HepG2 (cell line): ENCODE results near the gene CTCF. TPM values are rescaled to one million over a fixed set of nuclear protein-coding genes. Genes with fewer than 3 reads are reported as not detected.

Experiments
- ATAC-seq: fragments of 200-7000 bp; cut with Tn5 transposase; 3 replicates; pipeline ENCODE4 v1.9.1; 2020; ENCODE audit warnings: mild to moderate bottlenecking, moderate library complexity
- BruUV-seq: library from RNA; stranded (reverse); fragments of 400-500 nt; replicated peaks from 2 replicates; lab custom pipeline; 2021; lab: Mats Ljungman, UMichigan
- CTCF ChIA-PET: fragments of 300-600 bp; formaldehyde crosslinking; extraction: SDS; loops from one replicate; lab custom pipeline; 2021; ENCODE audit warnings: low total read pairs, inconsistent platforms, low intra/inter-chr PET ratio; lab: Yijun Ruan, JAX
- POLR2A ChIA-PET: fragments of 350-600 bp; sonication (Branson Sonifier 250); formaldehyde crosslinking; loops from one replicate; lab custom pipeline; 2020; ENCODE audit warnings: antibody characterized with exemption, inconsistent platforms; lab: Yijun Ruan, JAX
- DNase-seq: peaks from one replicate; pipeline ENCODE4 v3.0.0-alpha.2; 2015; ENCODE audit warnings: low spot score
- FAIRE-seq: peaks from 3 replicates; lab custom pipeline; 2011; peaks lifted over from hg19 to GRCh38; lab: Jason Lieb, UNC
- H2AFZ ChIP-seq: one replicate; pipeline ENCODE4 v1.6.1; 2011; ENCODE audit warnings: low read length, inconsistent platforms
- H3K27ac ChIP-seq: fragments of 300-600 bp; 3 replicates; pipeline ENCODE4 v1.8.0; 2011; ENCODE audit warnings: mixed run types, mild to moderate bottlenecking, mixed read lengths, low read length, inconsistent platforms; ENCODE audit not compliant: insufficient read depth; ENCODE audit errors: extremely low read length
- H3K27me3 ChIP-seq, 2 experiments: fragments of 200-600 bp in 1 of 2; 2 replicates in 1 of 2; 3 replicates in 1 of 2; pipeline versions ENCODE4 v1.6.0 to v1.8.0; 2011; ENCODE audit warnings: low read length in 2 of 2, mild to moderate bottlenecking in 2 of 2, moderate library complexity in 2 of 2, inconsistent platforms in 1 of 2; ENCODE audit not compliant: insufficient read depth in 2 of 2, control insufficient read depth in 1 of 2
- H3K36me3 ChIP-seq, 2 experiments: fragments of 200-600 bp in 1 of 2; replicated peaks in 1 of 2; 2 replicates in 1 of 2; 3 replicates in 1 of 2; pipeline versions ENCODE4 v1.5.1 to v1.8.0; 2011; ENCODE audit warnings: low read length in 2 of 2, inconsistent platforms in 1 of 2; ENCODE audit not compliant: insufficient read depth in 2 of 2, control insufficient read depth in 1 of 2
- H3K4me1 ChIP-seq: 2 replicates; pipeline ENCODE4 v1.5.1; 2012; ENCODE audit warnings: low read length, inconsistent platforms; ENCODE audit not compliant: insufficient read depth
- H3K4me2 ChIP-seq: 2 replicates; pipeline ENCODE4 v1.6.0; 2011; ENCODE audit warnings: low read depth, low read length, inconsistent platforms
- H3K4me3 ChIP-seq, 3 experiments: fragments of 200-600 bp in 1 of 3; sonication (generic), shearing (Covaris generic) in 1 of 3; replicated peaks in 1 of 3; 2 replicates each; pipeline ENCODE4 v1.5.1; 2011 to 2016; ENCODE audit warnings: low read length in 3 of 3, inconsistent platforms in 2 of 3, low read depth in 2 of 3, mild to moderate bottlenecking in 2 of 3, control low read depth in 1 of 3, mixed read lengths in 1 of 3; ENCODE audit not compliant: insufficient read depth in 1 of 3
- H3K79me2 ChIP-seq: one replicate; pipeline ENCODE4 v1.6.1; 2011; ENCODE audit warnings: low read length, inconsistent platforms; ENCODE audit not compliant: insufficient read depth
- H3K9ac ChIP-seq: 2 replicates; pipeline ENCODE4 v1.6.0; 2011; ENCODE audit warnings: mild to moderate bottlenecking, low read depth, low read length, inconsistent platforms; ENCODE audit not compliant: insufficient read depth
- H3K9me3 ChIP-seq: 2 replicates; pipeline ENCODE4 v1.5.1; 2012; ENCODE audit warnings: mild to moderate bottlenecking, low read length
- H4K20me1 ChIP-seq: 2 replicates; pipeline ENCODE4 v1.6.0; 2011; ENCODE audit warnings: inconsistent platforms, mild to moderate bottlenecking, low read length, moderate library complexity; ENCODE audit not compliant: insufficient read depth
- ATRX ChIP-seq: sonication (generic); formaldehyde crosslinking; IDR thresholded peaks from 2 replicates; pipeline ENCODE4 v1.4.0; 2020; ENCODE audit warnings: missing genetic modification reagents, borderline replicate concordance
- CTCF ChIP-seq: sonication (generic); formaldehyde crosslinking; IDR thresholded peaks from 2 replicates; pipeline ENCODE4 v1.5.0; 2020; ENCODE audit warnings: mild to moderate bottlenecking, missing genetic modification reagents, moderate library complexity
- GABPA ChIP-seq, 2 experiments: IDR thresholded peaks; 2 replicates each; pipeline ENCODE4 v1.6.1; 2011 to 2016; ENCODE audit warnings: low read depth in 2 of 2, low read length in 1 of 2, missing biosample characterization in 1 of 2, missing genetic modification characterization in 1 of 2
- HDAC1 ChIP-seq: sonication (generic); formaldehyde crosslinking; IDR thresholded peaks from 2 replicates; pipeline ENCODE4 v1.5.1; 2020; ENCODE audit warnings: mild to moderate bottlenecking, missing genetic modification reagents
- MTF2 ChIP-seq: sonication (generic); formaldehyde crosslinking; IDR thresholded peaks from 2 replicates; pipeline ENCODE4 v1.5.0; 2020; ENCODE audit warnings: missing genetic modification reagents, borderline replicate concordance
- PATZ1 ChIP-seq: sonication (generic); formaldehyde crosslinking; IDR thresholded peaks from 2 replicates; pipeline ENCODE4 v1.4.0; 2020; ENCODE audit warnings: missing genetic modification reagents
- RFX3 ChIP-seq: IDR thresholded peaks from 2 replicates; pipeline ENCODE4 v1.6.1; 2016; ENCODE audit warnings: missing biosample characterization, missing genetic modification reagents
- TARDBP ChIP-seq: sonication (generic); formaldehyde crosslinking; IDR thresholded peaks from 2 replicates; pipeline ENCODE4 v1.8.0; 2022; ENCODE audit warnings: mild to moderate bottlenecking, missing genetic modification reagents
- TFAP4 ChIP-seq: sonication (generic); IDR thresholded peaks from 2 replicates; pipeline ENCODE4 v1.6.1; 2016; ENCODE audit warnings: low read depth, borderline replicate concordance
- YY1 ChIP-seq: IDR thresholded peaks from 2 replicates; pipeline ENCODE4 v1.6.1; 2011; ENCODE audit warnings: low read length, low read depth, moderate library complexity, mild to moderate bottlenecking; ENCODE audit not compliant: insufficient read depth, insufficient replicate concordance
- ZBTB38 ChIP-seq: sonication (generic); formaldehyde crosslinking; IDR thresholded peaks from 2 replicates; pipeline ENCODE4 v1.5.1; 2020; ENCODE audit warnings: mild to moderate bottlenecking, missing genetic modification reagents
- ZBTB7B ChIP-seq: sonication (generic); formaldehyde crosslinking; IDR thresholded peaks from 2 replicates; pipeline ENCODE4 v1.4.0; 2020; ENCODE audit warnings: missing genetic modification reagents
- ZFY ChIP-seq: sonication (generic); formaldehyde crosslinking; IDR thresholded peaks from 2 replicates; pipeline ENCODE4 v1.4.0; 2020; ENCODE audit warnings: missing genetic modification reagents
- ZNF354B ChIP-seq: sonication (generic); formaldehyde crosslinking; IDR thresholded peaks from 2 replicates; pipeline ENCODE4 v1.8.0; 2022; ENCODE audit warnings: mild to moderate bottlenecking, missing genetic modification reagents
- ZNF615 ChIP-seq: sonication (generic); formaldehyde crosslinking; IDR thresholded peaks from 2 replicates; pipeline ENCODE4 v1.5.0; 2020; ENCODE audit warnings: mild to moderate bottlenecking, missing genetic modification reagents, borderline replicate concordance
- ZNF709 ChIP-seq: sonication (generic); formaldehyde crosslinking; IDR thresholded peaks from 2 replicates; pipeline ENCODE4 v1.5.0; 2020; ENCODE audit warnings: mild to moderate bottlenecking, missing genetic modification reagents
- ZNF790 ChIP-seq: sonication (generic); formaldehyde crosslinking; IDR thresholded peaks from 2 replicates; pipeline ENCODE4 v1.8.0; 2022; ENCODE audit warnings: missing genetic modification reagents, mild to moderate bottlenecking, borderline replicate concordance
- ZSCAN12 ChIP-seq: sonication (generic); formaldehyde crosslinking; IDR thresholded peaks from 2 replicates; pipeline ENCODE4 v1.9.0; 2021; ENCODE audit warnings: mild to moderate bottlenecking, missing genetic modification reagents
- WGBS: methylation state at CpG from one replicate; pipeline ENCODE4 v1.1.6; 2017; ENCODE audit warnings: low lambda C conversion rate; 5-methylcytosine and 5-hydroxymethylcytosine counted together
- in situ Hi-C: cut with HindIII; loops from 2 replicates; pipeline ENCODE4 v1.10.0; 2017; ENCODE audit warnings: low pct_unique_long_range_greater_than_20kb; ENCODE audit not compliant: extremely low pct_ligation_motif_present
- intact Hi-C: fragments of 100-400 bp; cut with micrococcal nuclease; formaldehyde crosslinking; loops from one replicate; pipeline ENCODE4 v1.10.0; 2022; ENCODE audit not compliant: unreplicated experiment
- polyA plus RNA-seq, 8 experiments: library from polyadenylated mRNA; depleted of rRNA in 3 of 8; stranded (reverse) in 7 of 8; unstranded in 1 of 8; fragments of >200 nt; fragmentation: Illumina TruSeq in 4 of 8; extraction: Trizol in 4 of 8; gene quantifications; 2 replicates each; pipeline versions ENCODE4 v1.2.1 to v1.2.3, GENCODE V29; 2011 to 2016; ENCODE audit warnings: low read depth in 4 of 8, missing spikeins in 1 of 8, mixed read lengths in 1 of 8; ENCODE audit not compliant: insufficient read depth in 1 of 8
- total RNA-seq, 5 experiments: library from RNA; depleted of rRNA; stranded (reverse); fragments of >200 nt; fragmentation: Illumina TruSeq; extraction: Trizol; gene quantifications; 2 replicates each; pipeline ENCODE4 v1.2.3, GENCODE V29; 2016; ENCODE audit warnings: low read depth in 1 of 5

Gene CTCF
- total and polyA plus RNA-seq, 2 of the 13 experiments (the other 11 are each of a cell fraction or from before 2014, with no cell fraction given): 19.5 to 37.5 TPM

GRCh38 chr16:67530013-67530939, 32.0 kb upstream of the CTCF start:
- in situ Hi-C loops: no loop called here
- FAIRE-seq (no peak), ATAC-seq (peak; percentile 8)
- TF ChIP-seq ZNF790 (CRISPR knock-in tag) (no peak), HDAC1 (peak; percentile 22), GABPA (IDR thresholded peaks at IDR 0.05; ENCODE audit: low read depth, low read length) (peak; percentile 42; the same call in 1 of the 2 replicates), GABPA (CRISPR knock-in tag; IDR thresholded peaks at IDR 0.05; ENCODE audit: low read depth) (peak; percentile 83), YY1 (no peak), ZFY (CRISPR knock-in tag) (peak; percentile 42; the same call in 1 of the 2 replicates), ATRX (no peak), ZNF615 (CRISPR knock-in tag) (0 out of 2 replicates have a peak, but pooled peaks have one; percentile 15), ZBTB7B (CRISPR knock-in tag) (no peak), CTCF (CRISPR knock-in tag) (no peak), ZSCAN12 (CRISPR knock-in tag) (0 out of 2 replicates have a peak, but pooled peaks have one; percentile 10), ZNF709 (0 out of 2 replicates have a peak, but pooled peaks have one; percentile 21), ZNF354B (CRISPR knock-in tag) (0 out of 2 replicates have a peak, but pooled peaks have one; percentile 48), TFAP4 (peak; percentile 91; the same call in 1 of the 2 replicates), MTF2 (CRISPR knock-in tag) (0 out of 2 replicates have a peak, but pooled peaks have one; percentile 7), TARDBP (CRISPR knock-in tag) (0 out of 2 replicates have a peak, but pooled peaks have one; percentile 32), PATZ1 (CRISPR knock-in tag) (peak; percentile 92), ZBTB38 (CRISPR knock-in tag) (0 out of 2 replicates have a peak, but pooled peaks have one; percentile 35), RFX3 (CRISPR knock-in tag) (peak; percentile 66; the same call in 1 of the 2 replicates)

More at GRCh38 chr16:67530013-67530939, 32.0 kb upstream of the CTCF start:
- H3K4me3 ChIP-seq: peak overlapping the region; percentile 69 to 82 (median 74)
- ChIA-PET CTCF (interaction anchor here (1.6 kb wide), 1 partner anchor 9 kb away, joined by 5 read pairs; no protein-coding TSS in a partner anchor), POLR2A (interaction anchor here (1.1 to 2.8 kb wide), 4 partner anchors 9 to 136 kb away, joined by 3 to 19 read pairs (median 6); partner anchors contain the start of genes C16orf86, CTCF and ENKD1)
- H3K27me3 ChIP-seq: peaks cover 2 to 16% of the 10 kb centered on the region in 2 experiments; a peak in 3 of 5 replicates
- H3K9me3 ChIP-seq: no peaks in the 10 kb centered on the region
- H4K20me1 ChIP-seq: peaks cover 21% of the 10 kb centered on the region; the same call in 1 of the 2 replicates
- BruUV-seq: no TSS peak
- no peak overlapping the region for H3K27ac ChIP-seq
- peak overlapping the region; percentile 99 for H3K4me2 ChIP-seq
- no peaks in the 10 kb centered on the region for H3K36me3 ChIP-seq
- no peak overlapping the region for H2AFZ ChIP-seq
- peaks cover 64% of the 10 kb centered on the region for H3K4me1 ChIP-seq
- peaks cover 4% of the 10 kb centered on the region for H3K79me2 ChIP-seq
- 49% methylated on average over 29 of the region's 48 CpGs for WGBS
- intact Hi-C loops: no loop called here
- H3K9ac ChIP-seq: peak overlapping the region; percentile 74
- DNase-seq: no peak
